Stimulated activated CD4-positive, alpha-beta T cell treated with anti-CD3 and anti-CD28 coated beads, Interleukin-4, amount 100 ng/mL, for 4 hours (primary cell): ENCODE measurements around the gene ADIRF.
"Not testable (repeated sequence)": the region's sequence is repeated elsewhere in the genome, so short reads cannot be mapped to it uniquely, and the experiment has no call there.

Experiments used
- DNase-seq, 2 experiments: peaks; one replicate each; pipeline ENCODE4 v3.0.0-alpha.2; 2020

Gene ADIRF

DNA sequence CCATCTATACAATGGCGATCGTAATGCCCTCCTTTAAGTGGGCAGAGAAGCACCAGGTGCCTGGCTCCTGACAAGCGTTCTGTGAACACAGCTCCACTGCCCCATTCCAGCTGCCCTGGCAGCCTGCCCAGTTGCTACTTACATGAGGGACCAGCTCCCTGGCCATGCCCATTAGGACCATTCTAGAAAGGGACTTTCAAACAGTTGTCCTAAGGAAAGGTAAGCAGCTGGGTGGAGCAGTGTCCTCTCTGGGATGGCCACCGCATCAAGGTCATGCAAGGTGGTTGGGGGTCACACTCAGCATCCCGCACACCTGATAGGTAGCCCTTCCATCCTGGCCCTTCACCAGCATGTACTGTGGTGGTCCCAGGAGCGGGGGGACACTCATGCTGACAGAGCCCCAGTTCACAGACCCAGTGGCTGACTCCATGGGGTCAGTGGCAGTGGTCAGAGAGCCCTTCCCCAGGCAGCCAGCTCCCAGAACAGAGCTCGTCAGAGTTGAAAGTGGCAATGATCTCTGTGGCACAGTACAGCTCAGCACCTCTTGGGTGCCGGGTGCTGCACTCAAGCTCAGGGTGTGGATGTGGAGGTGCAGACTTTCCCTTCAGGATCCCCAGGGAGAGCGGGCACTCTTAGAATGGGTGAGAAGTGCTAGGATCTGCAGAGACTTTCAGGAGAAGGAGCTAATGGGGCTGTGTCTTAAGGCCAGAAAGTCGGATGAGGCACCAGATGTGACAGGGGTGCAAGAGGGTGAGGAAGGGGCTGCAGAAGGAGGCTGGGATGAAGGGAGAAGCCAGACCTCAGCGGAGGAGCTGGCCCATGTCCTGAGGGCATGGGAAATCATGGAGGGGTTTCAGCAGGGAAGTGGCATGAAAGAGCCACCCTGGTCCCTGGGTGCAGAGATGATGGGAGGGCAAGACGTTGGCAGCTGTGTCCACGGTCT lies 21.8 kb upstream of the ADIRF start:
- DNase-seq, result no peak

DNA sequence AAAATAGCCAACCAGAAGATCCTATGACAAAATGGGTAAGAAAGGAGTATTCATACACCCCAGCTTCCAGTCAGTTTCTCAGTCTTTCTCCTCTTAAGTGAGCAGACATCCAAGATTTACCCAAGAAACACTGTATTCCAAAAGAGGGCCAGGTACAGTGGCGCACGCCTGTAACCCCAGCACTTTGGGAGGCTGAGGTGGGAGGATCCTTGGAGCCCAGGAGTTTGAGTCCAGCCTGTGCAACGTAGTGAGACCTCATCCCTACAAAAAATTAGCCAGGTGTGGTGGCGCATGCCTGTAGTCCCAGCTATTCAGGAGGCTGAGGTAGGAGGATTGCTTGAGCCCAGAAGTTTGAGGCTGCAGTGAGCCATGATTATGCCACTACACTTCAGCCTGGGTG lies 20.5 kb upstream of the ADIRF start:
- not testable (repeated sequence) for DNase-seq

DNA sequence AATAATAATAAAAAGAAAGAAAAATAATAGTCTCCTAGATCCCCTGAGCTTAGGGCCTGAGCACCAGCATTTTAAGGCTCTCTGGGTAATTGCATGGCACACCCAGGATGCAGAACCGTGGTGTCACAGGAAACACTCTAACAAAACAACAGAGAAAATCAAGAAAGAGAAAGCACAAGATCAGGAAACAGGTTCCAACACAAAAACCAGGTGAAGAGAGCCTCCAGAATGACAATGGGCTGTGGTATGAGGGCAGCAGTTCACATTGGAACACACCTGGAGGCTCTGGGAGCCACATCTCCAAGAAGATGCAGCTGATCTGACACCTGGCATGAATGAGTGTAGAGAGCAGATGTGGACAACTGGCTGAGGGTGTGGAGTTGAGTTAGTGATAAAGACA lies 17.9 kb upstream of the ADIRF start:
- no peak for DNase-seq

- DNase-seq, result no peak
Measured at GRCh38 chr10:86951184-86951761, 17.0 kb upstream of the ADIRF start.

GRCh38 chr10:86952106-86952505 lies 16.2 kb upstream of the ADIRF start:
- no peak for DNase-seq

GRCh38 chr10:86952697-86953096 lies 15.6 kb upstream of the ADIRF start:
- DNase-seq, result not testable (repeated sequence)

GRCh38 chr10:86953747-86954680 lies 14.3 kb upstream of the ADIRF start:
- no peak for DNase-seq

GRCh38 chr10:86954681-86955500 lies 13.4 kb upstream of the ADIRF start:
- no peak for DNase-seq

- no peak for DNase-seq
Measured at GRCh38 chr10:86955501-86956194, 12.6 kb upstream of the ADIRF start.

- no peak for DNase-seq
Measured at GRCh38 chr10:86956195-86956847, 12.0 kb upstream of the ADIRF start.

DNA sequence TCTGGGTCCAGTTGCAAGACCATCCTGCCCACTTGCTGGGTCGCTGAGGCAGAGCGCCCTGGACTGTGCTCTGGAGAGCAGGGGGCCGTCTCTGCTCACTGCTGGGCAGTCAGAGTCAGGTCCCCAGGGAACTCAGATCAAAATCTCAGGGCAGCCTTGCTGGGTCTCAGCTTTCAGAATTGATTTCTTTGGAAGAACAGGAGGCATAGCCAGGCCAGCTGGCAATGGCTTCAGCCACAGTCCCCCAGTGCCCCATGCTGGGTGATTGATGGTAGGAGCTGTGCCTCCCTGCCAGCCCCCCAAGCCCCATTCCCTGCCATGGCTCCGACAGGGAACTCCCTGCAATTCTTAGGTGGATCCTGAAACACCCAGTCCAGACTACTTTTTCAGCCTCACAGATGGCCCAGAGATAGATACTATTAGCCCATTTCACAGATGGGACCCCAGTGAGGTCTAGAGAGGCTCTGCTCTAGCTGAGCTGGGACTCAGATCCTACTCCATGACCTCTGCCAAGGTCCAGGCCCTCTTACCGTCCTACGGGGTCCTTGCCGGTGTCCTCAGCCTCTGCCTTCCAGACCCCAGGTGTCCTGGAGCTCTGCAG lies 11.3 kb upstream of the ADIRF start:
- no peak for DNase-seq

GRCh38 chr10:86957471-86958115 lies 10.7 kb upstream of the ADIRF start, which contains the start of gene MMRN2:
TSS of gene MMRN2 (minus strand) at chr10:86957615. CDS start at chr10:86957541, 74 bp downstream.
- DNase-seq, result no peak

- no peak for DNase-seq
Measured at GRCh38 chr10:86958116-86958900, 10.0 kb upstream of the ADIRF start, which contains the start of gene SNCG. TSS of gene SNCG (plus strand) at chr10:86958599. CDS start at chr10:86958698, 99 bp downstream.

- no peak for DNase-seq
Measured at GRCh38 chr10:86958901-86959736, 9.2 kb upstream of the ADIRF start.

GRCh38 chr10:86959737-86960002 lies 8.6 kb upstream of the ADIRF start:
- DNase-seq, result no peak

GRCh38 chr10:86960003-86960862 lies 8.0 kb upstream of the ADIRF start:
- DNase-seq, result no peak

DNA sequence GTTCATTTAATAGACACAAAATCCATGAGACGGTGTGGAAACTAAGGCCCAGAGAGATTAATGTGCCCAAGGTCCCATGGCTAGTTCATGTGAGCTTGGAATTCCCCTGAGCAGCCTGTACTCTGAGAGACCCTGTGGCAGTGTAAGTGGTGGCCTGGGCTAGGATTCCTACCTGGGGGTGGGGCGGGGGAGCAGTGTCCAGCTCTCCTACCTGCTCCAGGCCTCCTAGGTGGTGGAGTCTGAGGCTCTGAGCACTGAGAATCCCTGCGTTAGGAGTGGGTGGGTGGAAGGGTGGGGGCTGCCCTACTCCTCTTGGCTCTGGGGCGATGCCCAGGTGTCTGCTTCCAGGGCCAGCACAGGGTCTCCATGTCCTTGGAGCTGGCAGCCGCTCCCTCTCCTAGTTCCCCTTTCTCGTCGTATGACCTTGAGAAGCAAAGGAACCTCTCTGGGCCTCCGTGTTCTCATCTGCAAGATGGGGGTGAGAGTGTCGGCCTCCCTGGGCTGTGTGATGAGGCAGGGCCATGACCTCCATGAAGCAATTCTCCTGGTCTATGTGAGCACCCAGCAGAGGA lies 7.3 kb upstream of the ADIRF start:
- no peak for DNase-seq
